ENCODE data around the gene ISLR.
A peak's percentile ranks its signal among the peaks of the same experiment; 100 is the strongest.

The ISLR gene

DNA sequence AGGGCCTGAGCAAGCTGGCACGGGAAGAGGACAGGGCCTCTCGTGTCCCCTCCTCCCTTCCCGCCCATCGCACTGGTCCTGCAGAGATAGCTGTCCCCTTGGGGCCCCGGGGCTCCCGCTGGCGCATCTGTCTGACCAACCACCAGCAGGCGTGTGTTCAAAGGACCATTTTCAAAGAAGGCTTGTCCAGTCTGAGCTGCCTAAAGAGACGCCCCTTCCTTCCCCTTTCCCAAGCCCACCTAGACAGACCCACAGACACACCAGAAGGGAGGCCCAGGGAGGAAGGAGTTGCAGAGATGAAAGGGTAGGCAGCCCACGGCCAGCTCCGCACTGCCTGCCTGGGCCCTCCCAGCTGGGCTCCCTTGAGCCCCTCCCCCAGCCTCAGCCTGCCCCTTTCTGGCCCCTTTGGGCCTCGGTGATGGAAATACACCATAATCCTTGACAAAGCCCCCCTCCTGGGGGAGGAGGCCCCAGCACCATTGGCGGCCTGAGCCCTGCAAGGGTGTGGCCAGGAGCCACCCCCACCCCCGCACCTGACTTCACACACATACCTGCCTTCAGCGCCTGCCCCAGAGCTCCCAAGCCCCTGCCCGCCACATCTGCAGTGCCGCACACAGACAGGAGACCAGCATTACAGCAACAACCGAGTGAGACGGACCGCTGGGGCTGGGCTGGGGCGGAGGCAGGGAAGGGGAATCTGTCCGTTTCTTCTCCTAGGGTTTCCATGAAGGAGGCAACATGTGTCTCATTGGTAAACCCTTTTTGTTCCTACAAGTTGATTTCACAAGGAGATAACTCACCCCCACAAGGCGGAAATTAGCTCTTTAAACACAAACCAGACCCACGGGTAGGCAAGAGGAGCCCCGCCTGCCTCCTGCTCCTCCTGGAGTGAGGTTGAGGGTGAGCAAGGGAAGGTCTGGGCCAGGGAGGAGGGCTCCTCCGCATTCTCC, 29.2 kb downstream of the ISLR start, which contains the start of gene STRA6 (continued):
- TF ChIP-seq, protein P1, sequence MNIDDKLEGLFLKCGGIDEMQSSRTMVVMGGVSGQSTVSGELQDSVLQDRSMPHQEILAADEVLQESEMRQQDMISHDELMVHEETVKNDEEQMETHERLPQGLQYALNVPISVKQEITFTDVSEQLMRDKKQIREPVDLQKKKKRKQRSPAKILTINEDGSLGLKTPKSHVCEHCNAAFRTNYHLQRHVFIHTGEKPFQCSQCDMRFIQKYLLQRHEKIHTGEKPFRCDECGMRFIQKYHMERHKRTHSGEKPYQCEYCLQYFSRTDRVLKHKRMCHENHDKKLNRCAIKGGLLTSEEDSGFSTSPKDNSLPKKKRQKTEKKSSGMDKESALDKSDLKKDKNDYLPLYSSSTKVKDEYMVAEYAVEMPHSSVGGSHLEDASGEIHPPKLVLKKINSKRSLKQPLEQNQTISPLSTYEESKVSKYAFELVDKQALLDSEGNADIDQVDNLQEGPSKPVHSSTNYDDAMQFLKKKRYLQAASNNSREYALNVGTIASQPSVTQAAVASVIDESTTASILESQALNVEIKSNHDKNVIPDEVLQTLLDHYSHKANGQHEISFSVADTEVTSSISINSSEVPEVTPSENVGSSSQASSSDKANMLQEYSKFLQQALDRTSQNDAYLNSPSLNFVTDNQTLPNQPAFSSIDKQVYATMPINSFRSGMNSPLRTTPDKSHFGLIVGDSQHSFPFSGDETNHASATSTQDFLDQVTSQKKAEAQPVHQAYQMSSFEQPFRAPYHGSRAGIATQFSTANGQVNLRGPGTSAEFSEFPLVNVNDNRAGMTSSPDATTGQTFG (tag by site-specific recombination; IDR thresholded peaks at IDR 0.05; ENCODE audit: borderline replicate concordance), result no peak
- TF ChIP-seq ATF2 (tag by site-specific recombination; IDR thresholded peaks at IDR 0.05; ENCODE audit: low read depth), result no peak
- TF ChIP-seq ZNF544 (tag by site-specific recombination; IDR thresholded peaks at IDR 0.05), result no peak
- TF ChIP-seq, protein P2, sequence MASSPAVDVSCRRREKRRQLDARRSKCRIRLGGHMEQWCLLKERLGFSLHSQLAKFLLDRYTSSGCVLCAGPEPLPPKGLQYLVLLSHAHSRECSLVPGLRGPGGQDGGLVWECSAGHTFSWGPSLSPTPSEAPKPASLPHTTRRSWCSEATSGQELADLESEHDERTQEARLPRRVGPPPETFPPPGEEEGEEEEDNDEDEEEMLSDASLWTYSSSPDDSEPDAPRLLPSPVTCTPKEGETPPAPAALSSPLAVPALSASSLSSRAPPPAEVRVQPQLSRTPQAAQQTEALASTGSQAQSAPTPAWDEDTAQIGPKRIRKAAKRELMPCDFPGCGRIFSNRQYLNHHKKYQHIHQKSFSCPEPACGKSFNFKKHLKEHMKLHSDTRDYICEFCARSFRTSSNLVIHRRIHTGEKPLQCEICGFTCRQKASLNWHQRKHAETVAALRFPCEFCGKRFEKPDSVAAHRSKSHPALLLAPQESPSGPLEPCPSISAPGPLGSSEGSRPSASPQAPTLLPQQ (tag by site-specific recombination; IDR thresholded peaks at IDR 0.05), result no peak
- TF ChIP-seq OVOL3 (tag by site-specific recombination; IDR thresholded peaks at IDR 0.05), result no peak
- TF ChIP-seq TRIM28 (IDR thresholded peaks at IDR 0.05; ENCODE audit: borderline replicate concordance, low read length), result peak; percentile 63; the same call in 1 of the 2 replicates
- no peak for TF ChIP-seq ZSCAN16 (tag by site-specific recombination; IDR thresholded peaks at IDR 0.05)
- no peak for TF ChIP-seq MZF1 (tag by site-specific recombination; IDR thresholded peaks at IDR 0.05; ENCODE audit: borderline replicate concordance)
- TF ChIP-seq ZNF362 (tag by site-specific recombination; IDR thresholded peaks at IDR 0.05), result no peak
- TF ChIP-seq, protein P3, sequence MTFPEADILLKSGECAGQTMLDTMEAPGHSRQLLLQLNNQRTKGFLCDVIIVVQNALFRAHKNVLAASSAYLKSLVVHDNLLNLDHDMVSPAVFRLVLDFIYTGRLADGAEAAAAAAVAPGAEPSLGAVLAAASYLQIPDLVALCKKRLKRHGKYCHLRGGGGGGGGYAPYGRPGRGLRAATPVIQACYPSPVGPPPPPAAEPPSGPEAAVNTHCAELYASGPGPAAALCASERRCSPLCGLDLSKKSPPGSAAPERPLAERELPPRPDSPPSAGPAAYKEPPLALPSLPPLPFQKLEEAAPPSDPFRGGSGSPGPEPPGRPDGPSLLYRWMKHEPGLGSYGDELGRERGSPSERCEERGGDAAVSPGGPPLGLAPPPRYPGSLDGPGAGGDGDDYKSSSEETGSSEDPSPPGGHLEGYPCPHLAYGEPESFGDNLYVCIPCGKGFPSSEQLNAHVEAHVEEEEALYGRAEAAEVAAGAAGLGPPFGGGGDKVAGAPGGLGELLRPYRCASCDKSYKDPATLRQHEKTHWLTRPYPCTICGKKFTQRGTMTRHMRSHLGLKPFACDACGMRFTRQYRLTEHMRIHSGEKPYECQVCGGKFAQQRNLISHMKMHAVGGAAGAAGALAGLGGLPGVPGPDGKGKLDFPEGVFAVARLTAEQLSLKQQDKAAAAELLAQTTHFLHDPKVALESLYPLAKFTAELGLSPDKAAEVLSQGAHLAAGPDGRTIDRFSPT (tag by site-specific recombination; IDR thresholded peaks at IDR 0.05), result no peak
- no peak for TF ChIP-seq ZNF174 (tag by site-specific recombination; IDR thresholded peaks at IDR 0.05)
- peak; percentile 74 for TF ChIP-seq GLIS2 (tag by site-specific recombination; IDR thresholded peaks at IDR 0.05)
- TF ChIP-seq ZNF76 (tag by site-specific recombination; IDR thresholded peaks at IDR 0.05; ENCODE audit: borderline replicate concordance, low read depth), result no peak
- TF ChIP-seq HOXC10 (CRISPR knock-in tag; IDR thresholded peaks at IDR 0.05), result no peak
- TF ChIP-seq PRDM1 (tag by site-specific recombination; IDR thresholded peaks at IDR 0.05), result 0 out of 2 replicates have a peak, but pooled peaks have one; percentile 2
- TF ChIP-seq ZNF221 (tag by site-specific recombination; IDR thresholded peaks at IDR 0.05; ENCODE audit: borderline replicate concordance), result no peak
- no peak for TF ChIP-seq ZNF677 (tag by site-specific recombination; IDR thresholded peaks at IDR 0.05)
- TF ChIP-seq ZBTB1 (tag by site-specific recombination; IDR thresholded peaks at IDR 0.05), result no peak
- no peak for TF ChIP-seq ZNF239 (tag by site-specific recombination; IDR thresholded peaks at IDR 0.05)
- TF ChIP-seq ZNF280C (tag by site-specific recombination; IDR thresholded peaks at IDR 0.05), result no peak
- TF ChIP-seq ZNF792 (tag by site-specific recombination; IDR thresholded peaks at IDR 0.05), result no peak
- TF ChIP-seq, protein P4, sequence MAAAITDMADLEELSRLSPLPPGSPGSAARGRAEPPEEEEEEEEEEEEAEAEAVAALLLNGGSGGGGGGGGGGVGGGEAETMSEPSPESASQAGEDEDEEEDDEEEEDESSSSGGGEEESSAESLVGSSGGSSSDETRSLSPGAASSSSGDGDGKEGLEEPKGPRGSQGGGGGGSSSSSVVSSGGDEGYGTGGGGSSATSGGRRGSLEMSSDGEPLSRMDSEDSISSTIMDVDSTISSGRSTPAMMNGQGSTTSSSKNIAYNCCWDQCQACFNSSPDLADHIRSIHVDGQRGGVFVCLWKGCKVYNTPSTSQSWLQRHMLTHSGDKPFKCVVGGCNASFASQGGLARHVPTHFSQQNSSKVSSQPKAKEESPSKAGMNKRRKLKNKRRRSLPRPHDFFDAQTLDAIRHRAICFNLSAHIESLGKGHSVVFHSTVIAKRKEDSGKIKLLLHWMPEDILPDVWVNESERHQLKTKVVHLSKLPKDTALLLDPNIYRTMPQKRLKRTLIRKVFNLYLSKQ (tag by site-specific recombination; IDR thresholded peaks at IDR 0.05; ENCODE audit: borderline replicate concordance), result no peak
- no peak for TF ChIP-seq ZNF707 (tag by site-specific recombination; IDR thresholded peaks at IDR 0.05)
- no peak for TF ChIP-seq ZNF548 (tag by site-specific recombination; IDR thresholded peaks at IDR 0.05)

All from HEK293 (cell line).